G401.6 (cell line): ENCODE results near the gene TPCN1.
"Not testable (repeated sequence)": the region's sequence is repeated elsewhere in the genome, so short reads cannot be mapped to it uniquely, and the experiment has no call there.

Experiments
- FAIRE-seq: peaks from 2 replicates; lab custom pipeline; 2012; peaks lifted over from hg19 to GRCh38; lab: Jason Lieb, UNC

Gene TPCN1

GRCh38 chr12:113196990-113197389 lies 24.3 kb upstream of the TPCN1 start:
- peak; percentile 13 for FAIRE-seq

- FAIRE-seq: no peak
Observed at GRCh38 chr12:113197518-113198077, 23.7 kb upstream of the TPCN1 start.

GRCh38 chr12:113198296-113198695 lies 23.0 kb upstream of the TPCN1 start:
- no peak for FAIRE-seq

GRCh38 chr12:113200021-113200797 lies 21.1 kb upstream of the TPCN1 start:
- FAIRE-seq: no peak

- no peak for FAIRE-seq
Observed at GRCh38 chr12:113201187-113202177, 19.8 kb upstream of the TPCN1 start.

- FAIRE-seq: no peak
Observed at GRCh38 chr12:113202300-113203075, 18.8 kb upstream of the TPCN1 start.

GRCh38 chr12:113203852-113204760 lies 17.2 kb upstream of the TPCN1 start:
- no peak for FAIRE-seq

GRCh38 chr12:113204804-113205203 lies 16.5 kb upstream of the TPCN1 start:
- FAIRE-seq: no peak

- not testable (repeated sequence) for FAIRE-seq
Observed at GRCh38 chr12:113206802-113207201, 14.5 kb upstream of the TPCN1 start.

- FAIRE-seq: no peak
Observed at GRCh38 chr12:113207613-113208040, 13.6 kb upstream of the TPCN1 start.

- no peak for FAIRE-seq
Observed at GRCh38 chr12:113208041-113208934, 13.0 kb upstream of the TPCN1 start.

GRCh38 chr12:113211160-113211559 lies 10.1 kb upstream of the TPCN1 start:
- FAIRE-seq: no peak

- no peak for FAIRE-seq
Observed at GRCh38 chr12:113214895-113215400, 6.3 kb upstream of the TPCN1 start.

- no peak for FAIRE-seq
Observed at GRCh38 chr12:113216027-113216426, 5.2 kb upstream of the TPCN1 start.

- no peak for FAIRE-seq
Observed at GRCh38 chr12:113220593-113221180, 577 bp upstream of the TPCN1 start.

- no peak for FAIRE-seq
Observed at GRCh38 chr12:113221997-113222729, 899 bp downstream of the TPCN1 start.

GRCh38 chr12:113222730-113223531 lies 1.7 kb downstream of the TPCN1 start:
- FAIRE-seq: no peak

- no peak for FAIRE-seq
Observed at GRCh38 chr12:113224955-113225354, 3.7 kb downstream of the TPCN1 start.
